Mammary epithelial cell (primary cell): Measurements from ENCODE around the gene FERMT3.

Experiments used
- EZH2 ChIP-seq: IDR thresholded peaks from 2 replicates; pipeline ENCODE4 v1.6.1; 2012; ENCODE audit warnings: low read length, inconsistent platforms, borderline replicate concordance
- TF ChIP-seq, protein P1 (sequence below), 2 donors: IDR thresholded peaks in 1 of 2; conservative IDR thresholded peaks in 1 of 2; 2 replicates each; pipeline ENCODE4 v1.5.1; 2011 to 2012; ENCODE audit warnings: inconsistent platforms in 2 of 2, low read length in 2 of 2, mild to moderate bottlenecking in 2 of 2, control low read depth in 1 of 2, low read depth in 1 of 2; ENCODE audit not compliant: insufficient read depth in 1 of 2; ENCODE audit errors: extremely low read depth in 1 of 2

DNA sequence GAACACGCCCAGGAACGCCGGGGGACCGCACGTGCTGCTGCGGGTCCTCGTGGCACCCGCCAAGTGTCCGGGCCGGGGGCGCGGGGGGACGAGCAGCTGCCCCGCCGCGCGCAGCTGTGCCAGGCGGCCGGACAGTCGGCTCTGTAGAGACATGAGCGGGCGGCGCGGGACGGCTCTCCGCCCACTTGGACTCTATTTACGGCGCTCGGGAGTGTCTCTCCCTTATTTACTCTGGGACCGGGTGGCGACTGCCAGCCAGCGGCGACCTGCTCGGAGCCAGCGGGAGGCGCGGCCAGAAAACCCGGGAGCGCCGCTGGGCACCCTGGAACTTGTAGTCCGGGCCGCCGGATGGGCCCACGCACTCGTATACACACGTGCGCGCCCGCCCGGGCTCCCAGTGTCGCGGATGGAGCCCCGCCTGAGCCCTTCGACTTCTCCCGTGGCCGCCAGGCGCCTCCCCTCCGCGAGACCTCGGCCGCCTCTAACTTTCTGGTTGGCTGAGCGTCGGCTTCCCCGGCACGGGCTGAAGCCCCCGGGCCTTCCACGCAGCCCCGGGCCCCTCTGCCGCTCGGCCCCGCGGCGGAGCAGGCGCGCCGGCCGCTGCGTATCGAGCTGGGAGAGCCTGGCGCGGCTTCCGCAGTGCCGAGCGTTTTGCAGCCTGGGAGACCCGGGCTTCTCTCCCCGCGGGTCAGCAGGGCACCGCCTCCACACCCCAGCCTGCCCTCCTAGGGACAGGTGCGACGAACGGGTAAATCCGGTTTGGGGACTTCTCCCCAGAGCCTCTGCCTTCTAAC lies 40.5 kb upstream of the FERMT3 start, which contains the start of gene MACROD1:
- TF ChIP-seq, protein P1, sequence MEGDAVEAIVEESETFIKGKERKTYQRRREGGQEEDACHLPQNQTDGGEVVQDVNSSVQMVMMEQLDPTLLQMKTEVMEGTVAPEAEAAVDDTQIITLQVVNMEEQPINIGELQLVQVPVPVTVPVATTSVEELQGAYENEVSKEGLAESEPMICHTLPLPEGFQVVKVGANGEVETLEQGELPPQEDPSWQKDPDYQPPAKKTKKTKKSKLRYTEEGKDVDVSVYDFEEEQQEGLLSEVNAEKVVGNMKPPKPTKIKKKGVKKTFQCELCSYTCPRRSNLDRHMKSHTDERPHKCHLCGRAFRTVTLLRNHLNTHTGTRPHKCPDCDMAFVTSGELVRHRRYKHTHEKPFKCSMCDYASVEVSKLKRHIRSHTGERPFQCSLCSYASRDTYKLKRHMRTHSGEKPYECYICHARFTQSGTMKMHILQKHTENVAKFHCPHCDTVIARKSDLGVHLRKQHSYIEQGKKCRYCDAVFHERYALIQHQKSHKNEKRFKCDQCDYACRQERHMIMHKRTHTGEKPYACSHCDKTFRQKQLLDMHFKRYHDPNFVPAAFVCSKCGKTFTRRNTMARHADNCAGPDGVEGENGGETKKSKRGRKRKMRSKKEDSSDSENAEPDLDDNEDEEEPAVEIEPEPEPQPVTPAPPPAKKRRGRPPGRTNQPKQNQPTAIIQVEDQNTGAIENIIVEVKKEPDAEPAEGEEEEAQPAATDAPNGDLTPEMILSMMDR (conservative IDR thresholded peaks at IDR 0.05 in 1 of 2, IDR thresholded peaks at IDR 0.05 in 1 of 2; ENCODE audit: extremely low read depth in 1 of 2, insufficient read depth in 1 of 2, low read depth in 1 of 2, low read length in 2 of 2): no peak
- TF ChIP-seq EZH2: no peak
